NCI-H2171 (cell line): ENCODE data around the gene TRIM34.
"Not testable (repeated sequence)": the region's sequence is repeated elsewhere in the genome, so short reads cannot be mapped to it uniquely, and the experiment has no call there.

Experiments
- DNase-seq: peaks from one replicate; lab custom pipeline; 2025; lab: John Stamatoyannopoulos, UW

TRIM34 gene

DNA sequence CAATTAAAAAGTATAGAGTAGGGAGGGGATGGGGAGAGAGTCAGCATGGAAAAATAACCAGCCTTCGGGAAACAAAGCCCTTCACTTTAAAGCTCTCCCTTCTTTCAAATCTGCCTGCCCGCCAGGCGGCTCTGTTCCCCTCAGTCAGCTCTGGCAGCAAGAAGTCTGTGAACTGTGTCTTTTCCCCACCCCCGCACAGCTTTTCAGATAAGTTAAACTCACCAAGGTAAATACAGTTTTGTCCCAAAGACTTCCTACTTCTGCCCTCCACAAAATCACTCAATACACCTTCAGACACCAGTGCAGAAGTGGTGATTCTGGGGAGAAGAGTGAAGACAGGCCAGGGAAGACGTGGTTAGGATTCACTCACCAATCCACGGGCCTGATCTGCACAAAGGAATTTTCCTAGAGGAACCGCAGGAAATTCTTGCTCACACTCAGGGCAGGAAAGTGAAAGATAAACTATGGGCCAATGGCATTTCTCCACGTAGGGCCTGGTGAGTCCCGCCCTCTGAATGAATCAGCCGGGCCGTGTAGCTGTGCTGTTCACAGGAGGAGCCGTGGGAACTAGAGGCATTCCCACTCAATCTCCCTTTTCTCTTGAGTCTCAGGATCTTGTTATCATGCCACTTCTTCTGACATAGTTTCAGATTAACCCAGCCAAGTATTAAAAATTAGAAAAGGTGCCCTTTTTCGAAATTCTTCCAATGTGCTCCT lies 60.0 kb downstream of the TRIM34 start, which contains the start of gene TRIM5:
TRIM5 (minus strand) TSS at position 429 of the 717 bp plus-strand sequence. CDS start 4,897 bp downstream, outside the sequence.
- no peak for DNase-seq

- no peak for DNase-seq
Observed at GRCh38 chr11:5686426-5686825, 61.6 kb downstream of the TRIM34 start.

GRCh38 chr11:5688482-5688881 lies 63.7 kb downstream of the TRIM34 start:
- no peak for DNase-seq

GRCh38 chr11:5689551-5689983 lies 64.8 kb downstream of the TRIM34 start, which contains the start of gene TRIM22:
Gene TRIM22 (plus strand): TSS chr11:5689790. CDS start chr11:5696233, 6,443 bp downstream.
- DNase-seq: no peak

- DNase-seq: no peak
Observed at GRCh38 chr11:5690216-5690615, 65.4 kb downstream of the TRIM34 start.

DNA sequence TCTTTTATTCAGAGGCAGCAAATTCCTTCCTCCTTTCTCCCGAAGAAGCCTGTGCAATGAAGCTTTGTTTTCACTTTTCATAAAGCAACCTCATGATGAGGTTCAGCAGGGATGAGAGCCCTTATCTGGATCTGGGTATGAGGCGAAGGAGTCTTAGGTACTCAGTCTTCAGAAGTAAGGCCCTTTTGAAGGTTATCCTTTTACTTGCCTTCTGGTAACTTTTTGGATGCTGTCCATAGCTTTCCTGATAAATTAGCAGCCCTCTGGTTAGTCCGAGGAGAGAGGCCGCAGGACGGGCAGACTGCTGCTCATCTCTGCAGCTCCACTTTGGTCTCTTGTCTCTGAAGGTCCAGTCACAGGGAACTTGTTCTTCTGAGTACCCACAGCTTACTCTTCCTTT lies 65.9 kb downstream of the TRIM34 start:
- no peak for DNase-seq

GRCh38 chr11:5691238-5691963 lies 66.6 kb downstream of the TRIM34 start:
- not testable (repeated sequence) for DNase-seq

DNA sequence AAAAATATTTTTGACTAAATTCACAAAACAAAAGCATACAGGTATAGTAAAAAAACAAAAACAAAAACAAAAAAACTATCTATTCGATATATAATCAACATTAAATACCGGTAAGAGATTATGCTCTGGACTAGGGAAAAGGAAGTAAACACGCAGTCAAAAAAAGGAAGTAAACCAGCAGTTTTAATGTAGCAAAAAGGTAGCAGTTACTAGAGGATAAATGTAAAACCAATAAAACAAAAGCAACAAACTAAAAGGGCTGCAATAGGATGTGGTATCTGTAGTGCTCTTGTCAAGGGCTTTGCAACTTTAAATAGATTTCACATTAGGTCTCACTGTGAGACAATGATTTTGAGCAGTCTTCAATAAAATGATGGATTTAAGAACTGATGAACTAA lies 67.2 kb downstream of the TRIM34 start:
- no peak for DNase-seq
